GM18907 (cell line): ENCODE data around the gene EFHC1.

ENCODE experiments used
- ATAC-seq: cut with Tn5 transposase; IDR thresholded peaks from one replicate; pipeline ENCODE4 v1.9.1; 2021; ENCODE audit warnings: mild to moderate bottlenecking, moderate library complexity; ENCODE audit not compliant: unreplicated experiment

The EFHC1 gene

GRCh38 chr6:52551483-52552277 lies 131.5 kb downstream of the EFHC1 start:
- ATAC-seq = no peak

GRCh38 chr6:52552278-52552643 lies 132.1 kb downstream of the EFHC1 start:
- ATAC-seq = peak; percentile 92

- no peak for ATAC-seq
These were observed 133.0 kb downstream of the EFHC1 start for GRCh38 chr6:52553158-52553557.

GRCh38 chr6:52553719-52554118 lies 133.6 kb downstream of the EFHC1 start:
- ATAC-seq = no peak

GRCh38 chr6:52554684-52555280 lies 134.6 kb downstream of the EFHC1 start:
- ATAC-seq = no peak

GRCh38 chr6:52555518-52556233 lies 135.5 kb downstream of the EFHC1 start:
- no peak for ATAC-seq

GRCh38 chr6:52557389-52558265 lies 137.5 kb downstream of the EFHC1 start:
- ATAC-seq = no peak

- no peak for ATAC-seq
These were observed 138.3 kb downstream of the EFHC1 start for GRCh38 chr6:52558266-52559000.

GRCh38 chr6:52560462-52560861 lies 140.3 kb downstream of the EFHC1 start:
- ATAC-seq = no peak

GRCh38 chr6:52562911-52563310 lies 142.8 kb downstream of the EFHC1 start:
- no peak for ATAC-seq

GRCh38 chr6:52564856-52565255 lies 144.7 kb downstream of the EFHC1 start:
- ATAC-seq = no peak

- peak; percentile 81 for ATAC-seq
These were observed 146.1 kb downstream of the EFHC1 start for GRCh38 chr6:52566201-52566600.

- ATAC-seq = no peak
These were observed 146.7 kb downstream of the EFHC1 start for GRCh38 chr6:52566853-52567279.

- no peak for ATAC-seq
These were observed 148.2 kb downstream of the EFHC1 start for GRCh38 chr6:52568320-52568719.

- ATAC-seq = no peak
These were observed 150.2 kb downstream of the EFHC1 start for GRCh38 chr6:52570291-52570700.

GRCh38 chr6:52571099-52571755 lies 151.1 kb downstream of the EFHC1 start:
- ATAC-seq = no peak

GRCh38 chr6:52572536-52572935 lies 152.4 kb downstream of the EFHC1 start:
- ATAC-seq = no peak

GRCh38 chr6:52573295-52573694 lies 153.2 kb downstream of the EFHC1 start:
- ATAC-seq = no peak
